Stimulated activated CD8-positive, alpha-beta memory T cell treated with anti-CD3 and anti-CD28 coated beads, Interleukin-12 subunit alpha, Interleukin-12 subunit beta, amount 100 ng/mL, for 1 hour (primary cell): ENCODE measurements around the gene INTS11.
A peak's percentile ranks its signal among the peaks of the same experiment; 100 is the strongest.

Experiments
- DNase-seq: peaks from one replicate; pipeline ENCODE4 v3.0.0-alpha.2; 2020; ENCODE audit warnings: low read depth

Gene INTS11

DNA sequence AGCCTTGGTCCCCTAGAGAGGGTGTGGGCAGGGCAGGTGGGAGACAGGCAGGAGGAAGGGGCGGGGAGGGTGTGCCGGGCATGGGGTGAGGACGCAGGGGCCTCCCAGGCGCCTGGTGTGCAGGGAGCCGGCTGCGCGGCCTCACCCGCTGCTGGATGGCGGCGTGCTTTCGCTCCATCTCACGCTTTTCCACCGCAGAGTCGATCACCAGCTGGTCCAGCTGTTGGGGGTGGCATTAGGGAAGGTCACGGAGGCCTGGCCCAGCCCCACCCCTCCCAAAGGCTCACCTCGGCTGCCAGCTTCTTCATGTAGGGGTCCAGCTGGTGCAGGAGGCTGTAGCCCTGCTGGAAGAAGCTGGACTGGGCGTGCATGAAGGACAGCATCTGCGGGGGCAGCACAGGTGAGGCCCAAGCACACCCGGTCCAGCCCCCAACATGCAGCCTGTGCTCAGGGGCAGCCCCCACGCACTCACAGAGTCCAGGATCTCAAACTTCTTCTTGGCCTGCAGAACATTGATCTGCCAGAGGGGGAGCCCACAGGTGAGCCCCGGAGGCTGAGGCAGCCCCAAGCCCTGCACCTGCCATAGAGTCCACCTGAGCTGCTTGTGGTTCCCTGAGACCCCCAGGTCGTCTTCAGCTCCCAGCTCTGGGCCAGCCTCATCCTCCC, 24.6 kb downstream of the INTS11 start:
- DNase-seq, result no peak

DNA sequence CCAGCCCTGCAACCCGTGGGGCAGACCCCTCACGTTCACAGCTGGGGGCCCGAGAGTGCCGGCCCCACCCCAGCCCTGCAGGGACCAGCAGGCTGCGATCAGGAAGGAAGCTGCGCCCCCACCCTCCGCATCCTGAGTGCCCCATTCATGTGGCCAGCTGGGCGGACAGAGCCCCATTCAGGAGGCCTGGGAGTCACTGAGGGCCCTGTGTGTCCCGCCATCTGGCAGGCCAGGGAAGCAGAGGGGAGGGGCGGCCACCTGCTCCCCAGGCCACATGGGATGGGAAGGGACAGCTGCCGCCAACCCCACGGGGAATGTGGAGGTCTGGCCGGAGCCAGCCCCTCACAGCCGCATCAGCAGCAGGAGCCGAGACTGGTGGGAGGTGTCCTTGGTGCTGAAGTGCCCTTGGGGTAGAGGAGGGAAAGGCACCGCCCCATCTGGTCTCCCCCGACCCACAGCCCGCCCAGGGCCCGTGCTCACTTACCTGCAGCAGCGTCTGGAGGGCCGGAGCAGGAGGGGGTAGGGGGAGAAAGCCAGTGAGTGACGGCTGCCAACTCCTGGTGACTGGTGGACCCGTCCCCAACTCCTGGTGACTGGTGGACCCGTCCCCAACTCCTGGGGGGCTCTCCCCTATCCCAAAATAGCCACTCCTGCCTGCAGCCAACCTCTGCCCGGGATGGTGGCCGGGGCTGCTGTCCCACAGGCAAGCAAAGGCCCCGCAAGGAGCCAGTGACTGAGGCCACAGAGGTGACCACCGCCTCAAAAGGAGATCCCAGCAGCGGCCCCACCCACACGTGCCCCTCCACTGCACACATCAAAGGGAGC, 25.4 kb downstream of the INTS11 start:
- DNase-seq, result no peak

DNA sequence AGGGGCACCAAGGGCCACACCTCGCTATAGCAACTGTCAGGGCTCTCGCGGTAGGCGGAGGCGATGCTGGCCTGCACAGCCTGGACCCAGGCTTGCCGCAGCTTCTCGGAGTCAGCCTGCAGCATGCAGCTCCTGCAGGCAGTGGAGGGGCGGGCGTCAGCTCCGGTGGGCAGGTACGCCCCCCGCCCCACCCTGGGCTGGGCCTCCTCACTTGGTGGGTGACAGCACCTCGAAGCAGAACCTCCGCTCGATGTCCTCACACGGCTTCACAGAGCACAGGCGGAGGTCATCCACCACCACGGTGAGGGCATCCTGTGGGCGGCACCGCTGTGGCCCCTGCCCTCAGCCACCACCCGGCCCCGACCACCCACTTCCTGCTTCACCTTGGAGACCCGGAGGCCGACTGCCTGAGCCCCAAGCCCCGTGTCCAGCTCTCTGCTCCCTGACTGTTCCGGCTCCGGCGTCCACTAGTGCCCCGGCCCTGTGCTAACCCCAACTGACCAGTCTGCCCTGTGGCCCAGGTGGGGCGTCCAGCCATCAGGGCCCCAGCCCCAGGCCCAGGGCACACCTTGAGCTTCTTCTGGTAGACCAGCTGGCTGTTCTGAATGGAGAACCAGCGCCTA, 26.5 kb downstream of the INTS11 start:
- no peak for DNase-seq

DNA sequence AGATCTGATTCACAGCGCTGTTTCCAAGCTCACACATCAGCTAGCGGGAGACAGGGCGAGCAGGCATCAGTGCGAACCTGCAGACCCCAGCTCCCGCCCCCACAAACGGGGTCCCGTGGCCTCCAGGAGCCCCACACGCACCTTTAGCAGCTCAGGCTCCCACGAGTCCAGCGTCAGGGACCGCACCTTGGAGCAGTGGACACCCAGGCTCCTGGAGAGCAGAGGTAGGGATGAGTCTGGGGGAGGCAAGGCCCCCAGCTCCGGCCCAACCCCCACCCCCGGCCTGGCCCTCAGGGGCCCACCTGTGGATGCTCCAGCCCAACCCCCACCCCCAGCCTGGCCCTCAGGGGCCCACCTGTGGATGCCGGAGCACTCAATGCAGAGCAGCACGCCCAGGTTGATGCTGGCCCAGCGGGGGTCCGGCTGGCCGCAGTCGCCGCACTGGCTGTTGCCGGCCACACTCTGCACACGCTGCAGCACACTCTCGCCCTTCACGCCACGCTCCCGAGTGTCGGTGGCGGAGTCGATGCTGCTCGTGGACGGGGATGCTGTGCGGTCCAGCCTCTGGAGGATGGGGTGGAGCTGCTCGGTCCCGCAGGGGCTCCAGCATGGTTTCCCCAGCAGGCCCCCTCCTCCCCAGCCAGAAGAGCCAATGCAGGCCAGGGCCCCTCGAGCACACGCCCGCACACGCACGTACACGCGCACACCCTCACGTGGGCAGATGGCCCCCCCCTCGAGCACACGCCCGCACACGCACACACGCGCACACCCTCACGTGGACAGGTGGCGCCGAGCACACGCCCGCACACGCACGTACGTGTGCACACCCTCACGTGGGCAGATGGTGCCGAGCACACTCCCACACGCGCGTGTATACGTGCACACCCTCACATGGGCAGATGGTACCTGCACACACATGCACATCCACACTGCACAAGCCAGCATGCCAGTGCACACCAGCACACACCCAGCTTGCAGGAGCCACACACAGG, 28.1 kb downstream of the INTS11 start:
- no peak for DNase-seq

DNA sequence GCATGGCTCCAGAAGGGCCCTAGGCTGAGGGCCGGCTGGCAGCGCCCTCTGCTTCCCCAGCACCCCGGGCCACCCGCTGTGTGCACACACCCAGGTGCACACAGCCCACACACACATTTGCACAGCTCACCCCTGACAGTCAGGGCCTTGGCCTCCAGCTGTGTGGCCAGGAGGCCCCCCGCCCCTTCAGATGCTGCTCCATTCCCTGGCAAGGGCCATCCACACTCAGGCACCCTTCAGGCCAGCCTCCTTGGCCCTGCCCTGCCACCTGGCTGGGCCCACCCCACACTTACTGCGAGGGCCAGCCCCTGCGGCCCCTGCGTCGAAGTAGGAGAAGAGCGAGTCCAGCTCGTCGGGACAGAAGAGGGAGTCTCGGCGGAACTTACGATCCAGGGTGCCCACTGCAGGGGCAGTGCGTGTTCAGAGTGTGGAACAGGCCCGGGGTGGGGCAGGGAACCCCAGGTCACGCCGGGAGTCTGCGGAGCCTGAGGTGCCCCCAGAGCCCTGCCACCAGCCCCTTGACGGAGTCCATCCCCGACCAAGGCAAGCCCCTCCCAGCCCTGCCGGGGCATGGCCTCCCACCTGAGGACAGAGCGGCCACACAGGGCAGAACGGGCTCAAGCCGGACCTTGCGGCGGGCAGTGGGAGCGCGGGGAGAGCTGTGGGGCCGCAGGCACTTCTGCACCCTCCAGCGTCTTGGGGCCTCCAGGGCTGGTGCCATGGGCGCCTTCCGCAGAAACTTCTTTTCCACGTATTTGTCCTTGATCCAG, 29.1 kb downstream of the INTS11 start:
- DNase-seq, result no peak

DNA sequence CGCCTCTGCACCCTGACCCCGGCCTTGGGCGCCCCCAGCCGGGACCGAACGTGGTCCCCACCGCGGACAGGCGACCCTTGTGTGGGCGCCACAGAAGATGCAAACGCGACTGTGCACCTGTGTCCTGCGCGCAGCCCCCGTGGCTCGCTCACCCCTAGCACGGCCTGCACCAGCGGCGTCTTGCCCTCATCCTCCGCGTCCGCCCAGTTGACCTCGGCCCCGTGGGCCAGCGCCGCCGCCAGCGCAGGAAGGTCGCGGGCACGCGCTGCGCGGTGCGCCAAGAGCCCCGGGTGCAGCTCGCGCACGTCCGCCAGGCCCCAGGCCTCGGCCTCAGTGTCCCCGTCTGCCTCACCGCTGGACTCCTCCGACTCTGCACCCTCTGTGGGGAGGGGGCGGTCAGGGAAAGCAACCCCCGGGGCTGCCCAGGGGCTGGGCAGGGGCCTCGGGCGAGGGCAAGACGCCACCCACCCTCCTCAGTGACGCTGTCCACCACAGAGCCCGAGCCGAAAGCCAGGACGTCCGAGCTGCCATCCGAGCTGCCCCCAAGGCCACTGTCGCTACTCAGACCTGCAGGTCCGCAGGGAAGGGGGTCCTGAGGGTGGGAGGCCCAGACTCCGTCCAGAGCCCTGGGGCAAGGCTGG, 30.1 kb downstream of the INTS11 start:
- no peak for DNase-seq

DNA sequence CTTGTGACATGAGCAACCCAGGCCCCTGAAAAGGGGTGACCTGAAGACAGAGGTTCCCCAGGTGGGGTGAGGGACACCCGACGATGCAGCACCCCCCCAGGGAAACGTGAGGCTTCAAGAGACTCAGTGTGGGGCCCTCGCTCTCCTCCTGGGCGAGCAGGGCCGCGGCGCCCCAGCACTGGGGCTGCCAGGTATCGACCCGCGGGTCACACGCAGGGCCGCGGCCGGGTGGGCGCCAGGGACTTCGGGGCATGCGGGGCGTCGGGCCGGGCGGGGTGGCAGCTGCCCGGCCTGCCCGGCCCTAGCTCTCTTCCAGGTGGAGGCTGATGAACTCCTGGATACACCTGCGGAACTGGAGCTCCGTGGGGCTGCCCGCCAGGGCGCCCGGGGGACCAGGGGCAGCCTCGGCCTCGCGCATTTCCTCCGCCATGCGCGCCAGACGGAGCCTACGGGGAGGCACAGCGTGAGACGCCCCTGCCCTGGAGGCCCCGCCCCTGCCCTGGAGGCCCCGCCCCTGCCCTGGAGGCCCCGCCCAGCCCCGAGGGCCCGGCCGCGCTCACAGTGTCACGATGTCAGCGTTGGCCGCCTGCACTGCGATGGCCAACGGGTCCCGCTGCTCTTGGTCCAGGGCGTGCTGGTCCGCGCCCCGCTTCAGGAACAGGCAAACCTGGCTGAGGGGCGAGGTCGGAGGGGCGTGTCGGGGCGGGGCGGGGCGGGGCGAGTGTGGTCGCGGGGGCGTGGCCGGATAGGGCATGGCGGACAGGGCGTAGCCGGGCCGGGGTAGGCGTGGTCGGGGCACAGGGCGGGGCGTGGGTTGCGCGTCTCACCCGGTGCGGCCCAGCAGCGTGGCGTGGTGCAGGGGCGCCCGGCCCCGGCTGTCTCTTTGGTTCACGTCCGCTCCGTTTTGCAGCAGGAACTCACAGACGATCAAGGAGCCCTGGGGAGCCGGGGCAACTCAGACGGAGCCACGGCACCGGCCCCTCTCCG, 30.9 kb downstream of the INTS11 start:
- DNase-seq, result no peak

DNA sequence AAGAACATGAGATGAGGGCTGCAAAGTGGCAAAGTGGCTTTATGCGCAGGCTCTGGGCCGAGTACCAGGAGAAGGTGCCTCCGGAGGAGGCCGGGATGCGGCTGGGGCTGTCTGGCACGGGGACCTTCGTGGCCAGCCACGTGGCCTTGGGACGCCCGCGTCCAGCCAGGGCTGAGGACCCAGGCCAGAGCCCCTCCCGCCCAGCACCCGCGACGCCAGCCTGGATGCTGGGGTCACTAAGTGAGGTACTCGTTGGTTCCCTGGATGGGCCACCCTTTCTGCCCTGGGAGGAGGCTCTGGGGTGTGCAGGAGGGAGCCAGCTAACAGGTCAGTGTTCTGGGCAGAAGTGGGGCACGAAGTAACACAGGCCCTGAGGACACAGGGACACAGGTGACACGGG, 31.6 kb downstream of the INTS11 start:
- no peak for DNase-seq

DNA sequence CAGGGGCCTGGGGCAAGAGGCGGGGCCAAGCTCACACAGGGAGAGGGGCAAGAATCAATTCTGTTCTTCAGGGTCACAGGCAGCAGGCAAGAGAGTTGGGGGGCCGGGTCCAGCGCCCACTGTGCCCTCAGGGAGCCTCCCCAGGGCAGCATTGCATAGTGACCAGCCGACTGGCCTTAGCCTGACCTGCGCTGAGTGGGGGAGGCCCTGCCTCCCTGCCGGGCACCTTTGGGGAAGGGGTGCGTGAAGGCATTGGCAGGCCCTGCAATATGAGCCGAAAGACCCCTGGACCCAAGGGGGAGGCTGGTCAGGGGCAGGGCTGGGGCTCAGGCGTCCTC, 32.0 kb downstream of the INTS11 start:
- no peak for DNase-seq

DNA sequence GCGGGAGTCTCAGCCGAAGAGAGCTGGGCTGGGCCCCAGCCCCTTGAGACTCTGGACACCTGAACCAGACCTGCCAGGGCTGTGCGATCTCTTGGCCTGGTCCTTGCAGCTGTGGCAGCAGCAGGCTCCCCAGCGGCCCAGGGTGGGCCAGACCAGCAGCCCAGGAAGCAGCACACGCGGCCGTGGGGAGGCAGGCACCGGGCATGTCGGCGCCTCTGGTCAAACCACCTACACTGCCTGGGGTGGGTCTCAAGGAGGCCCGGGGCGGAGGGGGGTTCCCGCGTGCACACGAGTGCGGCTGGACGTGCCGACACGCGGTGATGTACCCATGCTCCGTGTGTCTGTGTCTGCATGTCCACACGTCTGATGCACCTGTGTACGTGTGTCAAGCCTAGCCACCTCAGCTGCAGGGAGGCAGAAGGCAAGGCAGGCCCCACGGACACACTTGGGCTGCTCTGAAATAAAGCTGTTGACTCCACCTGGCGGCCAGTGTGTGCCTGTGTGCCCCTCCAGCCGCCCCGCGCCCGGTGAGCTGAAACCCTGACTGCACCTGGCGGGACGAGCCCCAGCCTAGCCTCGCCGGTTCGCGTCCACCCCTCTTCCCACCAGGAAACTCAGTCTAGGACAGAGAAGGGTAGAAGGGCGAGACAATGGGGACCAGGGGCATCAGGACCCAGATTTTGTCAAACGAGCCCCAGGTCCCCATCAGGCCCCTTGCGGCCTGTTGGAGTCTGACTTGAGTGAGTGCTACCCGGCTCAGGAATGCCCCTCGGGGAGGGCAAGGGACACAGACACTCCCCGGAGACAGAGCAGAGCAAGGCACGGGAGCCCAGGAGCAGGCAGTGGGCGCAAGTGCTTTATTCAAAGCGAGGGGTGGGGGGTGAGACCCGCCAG, 32.7 kb downstream of the INTS11 start:
- peak; percentile 33 for DNase-seq

DNA sequence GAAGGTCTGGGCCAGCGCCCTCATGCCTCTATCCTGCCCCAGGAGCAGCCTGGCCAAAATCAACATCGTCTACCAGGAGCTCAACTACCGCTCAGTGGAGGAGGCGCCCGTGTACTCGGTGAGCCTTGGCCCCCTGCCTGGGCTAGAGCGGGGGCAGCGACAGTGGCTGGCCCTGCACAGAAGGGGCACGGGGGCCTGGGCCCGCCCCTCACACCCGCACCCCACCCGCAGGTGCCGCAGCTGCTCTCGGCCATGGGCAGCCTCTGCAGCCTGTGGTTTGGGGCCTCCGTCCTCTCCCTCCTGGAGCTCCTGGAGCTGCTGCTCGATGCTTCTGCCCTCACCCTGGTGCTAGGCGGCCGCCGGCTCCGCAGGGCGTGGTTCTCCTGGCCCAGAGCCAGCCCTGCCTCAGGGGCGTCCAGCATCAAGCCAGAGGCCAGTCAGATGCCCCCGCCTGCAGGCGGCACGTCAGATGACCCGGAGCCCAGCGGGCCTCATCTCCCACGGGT, 33.4 kb downstream of the INTS11 start:
- DNase-seq, result no peak

DNA sequence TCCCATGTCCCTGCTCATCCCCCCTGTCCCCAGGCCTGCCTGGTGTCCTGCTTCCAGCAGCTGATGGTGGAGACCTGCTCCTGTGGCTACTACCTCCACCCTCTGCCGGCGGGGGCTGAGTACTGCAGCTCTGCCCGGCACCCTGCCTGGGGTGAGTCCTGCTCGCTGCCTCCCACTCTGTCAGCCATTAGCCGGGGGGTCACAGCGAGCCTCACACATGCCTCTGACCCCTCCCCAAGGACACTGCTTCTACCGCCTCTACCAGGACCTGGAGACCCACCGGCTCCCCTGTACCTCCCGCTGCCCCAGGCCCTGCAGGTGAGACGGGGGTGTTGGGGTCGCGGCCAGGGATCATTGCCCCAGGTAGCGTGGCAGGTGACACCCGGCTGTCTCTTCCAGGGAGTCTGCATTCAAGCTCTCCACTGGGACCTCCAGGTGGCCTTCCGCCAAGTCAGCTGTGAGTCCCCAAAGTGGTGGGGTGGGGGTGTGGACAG, 34.2 kb downstream of the INTS11 start:
- peak; percentile 27 for DNase-seq

DNA sequence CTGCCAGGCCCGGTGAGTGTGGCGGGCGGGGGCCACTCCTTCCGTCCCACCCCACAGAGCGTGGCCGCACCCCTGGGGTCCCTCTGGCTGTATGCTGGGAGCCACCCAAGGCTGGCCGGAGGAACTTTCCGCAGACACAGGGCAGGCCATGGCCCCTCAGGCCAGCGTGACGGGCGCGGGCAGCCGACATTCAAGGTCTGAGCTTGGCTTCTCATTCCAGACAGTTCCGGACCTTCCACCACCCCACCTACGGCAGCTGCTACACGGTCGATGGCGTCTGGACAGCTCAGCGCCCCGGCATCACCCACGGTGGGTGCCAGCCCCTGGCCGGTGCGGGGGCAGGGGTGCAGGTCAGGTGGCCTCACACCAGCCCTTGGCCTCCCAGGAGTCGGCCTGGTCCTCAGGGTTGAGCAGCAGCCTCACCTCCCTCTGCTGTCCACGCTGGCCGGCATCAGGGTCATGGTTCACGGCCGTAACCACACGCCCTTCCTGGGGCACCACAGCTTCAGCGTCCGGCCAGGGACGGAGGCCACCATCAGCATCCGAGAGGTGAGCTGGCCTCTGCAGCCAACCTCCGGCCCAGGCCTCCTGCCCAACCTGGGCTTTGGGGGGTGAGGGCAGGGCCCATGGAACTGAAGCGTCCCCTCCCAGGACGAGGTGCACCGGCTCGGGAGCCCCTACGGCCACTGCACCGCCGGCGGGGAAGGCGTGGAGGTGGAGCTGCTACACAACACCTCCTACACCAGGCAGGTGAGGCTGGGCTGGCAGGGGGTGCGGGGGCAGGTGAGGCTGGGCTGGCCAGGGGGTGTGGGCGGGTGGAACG, 37.0 kb downstream of the INTS11 start:
- DNase-seq, result no peak

DNA sequence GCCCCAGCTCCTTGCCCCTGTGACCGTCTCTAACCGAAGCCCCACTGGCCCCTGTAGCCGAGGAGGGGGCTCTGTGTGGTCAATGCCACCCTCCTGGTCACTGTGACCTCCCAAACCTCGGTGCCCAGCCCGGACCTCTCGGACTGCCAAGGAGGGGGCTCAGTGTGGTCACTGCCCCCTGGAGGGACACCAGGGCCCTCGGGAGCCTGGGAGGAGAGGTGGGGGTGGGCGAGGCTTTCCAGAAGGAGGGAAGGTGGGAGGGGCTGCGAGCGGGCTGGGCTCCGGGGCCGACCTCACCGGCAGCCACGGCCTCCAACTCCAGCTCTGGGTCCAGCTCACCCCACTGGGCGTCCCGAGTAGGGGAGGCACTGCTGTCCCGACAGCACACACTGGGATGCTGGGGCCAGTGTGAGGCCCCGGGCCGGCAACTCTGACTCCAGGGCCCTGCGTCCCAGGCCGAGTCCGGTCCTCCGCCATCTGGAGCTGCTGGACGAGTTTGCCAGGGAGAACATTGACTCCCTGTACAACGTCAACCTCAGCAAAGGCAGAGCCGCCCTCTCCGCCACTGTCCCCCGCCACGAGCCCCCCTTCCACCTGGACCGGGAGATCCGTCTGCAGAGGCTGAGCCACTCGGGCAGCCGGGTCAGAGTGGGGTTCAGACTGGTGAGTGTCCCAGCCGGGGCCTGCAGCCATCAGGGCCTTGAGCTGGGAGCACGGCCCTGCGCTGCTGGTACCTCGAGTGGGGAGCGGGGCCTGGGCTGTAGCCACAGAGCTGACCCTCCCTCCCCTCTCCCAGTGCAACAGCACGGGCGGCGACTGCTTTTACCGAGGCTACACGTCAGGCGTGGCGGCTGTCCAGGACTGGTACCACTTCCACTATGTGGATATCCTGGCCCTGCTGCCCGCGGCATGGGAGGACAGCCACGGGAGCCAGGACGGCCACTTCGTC, 37.9 kb downstream of the INTS11 start:
- no peak for DNase-seq

DNA sequence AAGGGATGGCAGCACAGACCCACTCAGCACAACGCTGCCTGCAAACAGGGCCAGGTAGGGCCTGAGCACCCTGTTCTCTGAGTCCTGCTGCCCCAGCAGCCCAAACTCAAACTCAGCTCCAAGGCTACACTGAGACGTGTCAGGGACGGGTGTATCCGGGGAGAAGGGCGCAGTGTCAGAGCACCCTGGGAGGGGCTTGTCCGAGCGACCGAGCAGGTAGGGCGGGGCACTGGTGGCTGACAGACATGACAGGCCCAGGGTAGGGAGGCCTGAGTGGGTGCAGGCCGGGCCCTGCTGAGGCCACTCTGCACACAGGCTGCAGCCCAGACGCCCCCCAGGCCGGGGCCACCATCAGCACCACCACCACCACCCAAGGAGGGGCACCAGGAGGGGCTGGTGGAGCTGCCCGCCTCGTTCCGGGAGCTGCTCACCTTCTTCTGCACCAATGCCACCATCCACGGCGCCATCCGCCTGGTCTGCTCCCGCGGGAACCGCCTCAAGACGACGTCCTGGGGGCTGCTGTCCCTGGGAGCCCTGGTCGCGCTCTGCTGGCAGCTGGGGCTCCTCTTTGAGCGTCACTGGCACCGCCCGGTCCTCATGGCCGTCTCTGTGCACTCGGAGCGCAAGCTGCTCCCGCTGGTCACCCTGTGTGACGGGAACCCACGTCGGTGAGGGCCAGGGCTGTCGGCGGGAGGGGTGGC, 38.7 kb downstream of the INTS11 start:
- no peak for DNase-seq
